Subcutaneous abdominal adipose tissue (tissue), 5 donors: Measurements from ENCODE around the gene UIMC1.
"Not testable (repeated sequence)": the region's sequence is repeated elsewhere in the genome, so short reads cannot be mapped to it uniquely, and the experiment has no call there.

Source experiments
- H3K27ac ChIP-seq: one replicate; pipeline ENCODE4 v1.7.0; 2013; ENCODE audit warnings: low read depth, mild to moderate bottlenecking, inconsistent platforms, low read length, moderate library complexity
- H3K27me3 ChIP-seq, 5 donors: one replicate each; pipeline ENCODE4 v1.7.0; 2013; ENCODE audit warnings: low read length in 5 of 5, inconsistent platforms in 1 of 5; ENCODE audit not compliant: control insufficient read depth in 5 of 5, insufficient read depth in 4 of 5
- H3K36me3 ChIP-seq, 5 donors: one replicate each; pipeline ENCODE4 v1.7.0; 2013; ENCODE audit warnings: low read length in 5 of 5; ENCODE audit not compliant: control insufficient read depth in 5 of 5, insufficient read depth in 5 of 5
- H3K4me1 ChIP-seq, 5 donors: one replicate each; pipeline ENCODE4 v1.7.0; 2013; ENCODE audit warnings: low read length in 5 of 5, mild to moderate bottlenecking in 3 of 5, moderate library complexity in 1 of 5; ENCODE audit not compliant: control insufficient read depth in 5 of 5, insufficient read depth in 5 of 5
- H3K4me3 ChIP-seq, 5 donors: one replicate each; pipeline ENCODE4 v1.7.0; 2013; ENCODE audit warnings: low read length in 5 of 5, low read depth in 1 of 5
- H3K9ac ChIP-seq, 5 donors: one replicate each; pipeline ENCODE4 v1.7.0; 2013; ENCODE audit warnings: low read length in 5 of 5, mild to moderate bottlenecking in 4 of 5, moderate library complexity in 3 of 5
- H3K9me3 ChIP-seq, 5 donors: one replicate each; pipeline ENCODE4 v1.7.0; 2013; ENCODE audit warnings: low read length in 5 of 5; ENCODE audit not compliant: control insufficient read depth in 5 of 5
- donor health status: healthy.
- donor health status: healthy.
- donor health status: healthy.
- donor health status: healthy.
- donor health status: healthy.

Gene UIMC1

DNA sequence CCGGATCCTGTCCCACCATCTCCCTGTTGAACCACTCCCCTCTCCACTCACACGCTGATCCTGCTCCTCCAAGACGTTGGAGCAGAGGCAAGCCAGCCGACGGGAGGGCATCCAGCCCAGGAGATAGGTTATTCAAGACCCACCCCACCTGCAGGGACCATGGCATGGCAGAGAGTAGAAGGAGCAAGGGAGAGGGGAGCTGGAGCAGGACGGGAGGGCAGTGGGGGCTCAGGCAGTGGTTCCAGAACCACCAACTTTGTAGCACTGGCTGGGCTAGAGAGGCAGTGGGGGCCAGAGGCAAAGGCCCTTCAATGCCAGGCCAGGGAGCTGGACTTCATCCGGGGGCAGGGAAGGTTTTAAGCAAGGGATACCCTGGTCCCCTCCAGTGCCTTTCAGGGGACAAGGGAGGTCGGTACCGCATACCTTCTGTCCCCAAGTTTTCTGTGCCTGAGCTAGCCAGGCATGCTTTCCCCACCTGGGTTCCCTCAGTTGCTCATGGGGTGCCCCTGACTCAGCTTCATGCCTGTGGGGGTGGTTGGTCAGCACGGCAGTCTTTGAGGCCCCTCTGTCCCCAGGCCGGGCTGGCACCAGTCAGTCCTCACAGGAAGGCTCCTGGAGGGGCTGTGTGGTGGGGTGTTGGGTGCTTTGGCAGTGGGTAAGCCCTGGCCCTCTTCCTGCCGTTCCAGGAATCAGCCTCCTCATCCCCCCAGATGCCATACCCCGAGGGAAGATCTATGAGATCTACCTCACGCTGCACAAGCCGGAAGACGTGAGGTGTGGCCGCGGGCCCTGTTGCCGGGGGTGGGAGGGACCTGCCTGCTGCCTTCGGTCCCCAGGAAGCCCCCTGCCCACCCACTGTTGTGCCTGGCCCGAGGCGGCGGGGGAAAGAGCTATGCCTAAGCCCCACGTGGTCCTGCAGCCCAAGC, 129.8 kb downstream of the UIMC1 start:
- no peak overlapping the region for H3K4me3 ChIP-seq
- H3K9me3 ChIP-seq, result no peaks in the 10 kb centered on the region
- peaks cover 19 to 40% (median 36%) of the 10 kb centered on the region in 5 donors for H3K27me3 ChIP-seq
- peaks cover 0 to 6% (median 0%) of the 10 kb centered on the region in 5 donors for H3K36me3 ChIP-seq
- no peak overlapping the region for H3K9ac ChIP-seq
- H3K4me1 ChIP-seq, result no peaks in the 10 kb centered on the region
- no peak overlapping the region for H3K27ac ChIP-seq

DNA sequence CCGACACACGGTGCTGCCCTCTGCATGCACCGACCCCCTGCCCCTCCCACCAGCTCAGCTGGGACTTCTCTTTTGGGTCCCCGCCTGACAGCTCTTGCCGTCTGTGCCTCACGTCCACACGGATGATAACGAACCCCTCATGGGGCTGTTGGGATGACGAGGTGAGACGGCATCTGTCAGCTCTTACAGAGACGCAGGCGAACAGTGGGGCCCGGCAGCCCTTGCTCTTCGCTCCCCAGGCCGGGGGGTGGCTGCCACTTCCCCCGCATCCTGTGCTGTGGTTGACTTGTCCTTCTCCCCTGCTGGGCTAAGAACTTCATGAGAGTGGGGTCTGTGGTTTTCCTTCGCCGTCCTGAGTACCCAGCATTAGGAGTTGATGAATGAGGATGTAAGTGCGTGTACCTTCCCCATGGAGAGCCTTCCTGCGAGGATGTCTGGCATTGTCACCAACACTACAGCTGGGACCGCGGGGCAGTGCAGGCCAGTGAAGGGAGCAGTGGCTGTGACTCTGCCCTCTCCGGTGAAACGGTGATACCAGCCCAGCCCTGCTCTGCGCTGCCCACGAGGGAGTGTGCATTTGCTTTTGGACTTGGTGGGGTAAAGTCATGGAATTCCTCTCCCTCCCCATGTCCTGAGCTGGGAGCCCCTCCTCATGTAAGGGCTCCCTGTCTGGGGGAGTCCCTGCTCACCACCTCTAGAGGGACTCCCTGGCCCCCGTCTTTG, 130.6 kb downstream of the UIMC1 start:
- no peaks in the 10 kb centered on the region for H3K4me1 ChIP-seq
- H3K4me3 ChIP-seq, result no peak overlapping the region
- no peaks in the 10 kb centered on the region for H3K36me3 ChIP-seq
- peaks cover 19 to 40% (median 33%) of the 10 kb centered on the region in 5 donors for H3K27me3 ChIP-seq
- no peak overlapping the region for H3K27ac ChIP-seq
- no peak overlapping the region for H3K9ac ChIP-seq
- no peaks in the 10 kb centered on the region for H3K9me3 ChIP-seq

DNA sequence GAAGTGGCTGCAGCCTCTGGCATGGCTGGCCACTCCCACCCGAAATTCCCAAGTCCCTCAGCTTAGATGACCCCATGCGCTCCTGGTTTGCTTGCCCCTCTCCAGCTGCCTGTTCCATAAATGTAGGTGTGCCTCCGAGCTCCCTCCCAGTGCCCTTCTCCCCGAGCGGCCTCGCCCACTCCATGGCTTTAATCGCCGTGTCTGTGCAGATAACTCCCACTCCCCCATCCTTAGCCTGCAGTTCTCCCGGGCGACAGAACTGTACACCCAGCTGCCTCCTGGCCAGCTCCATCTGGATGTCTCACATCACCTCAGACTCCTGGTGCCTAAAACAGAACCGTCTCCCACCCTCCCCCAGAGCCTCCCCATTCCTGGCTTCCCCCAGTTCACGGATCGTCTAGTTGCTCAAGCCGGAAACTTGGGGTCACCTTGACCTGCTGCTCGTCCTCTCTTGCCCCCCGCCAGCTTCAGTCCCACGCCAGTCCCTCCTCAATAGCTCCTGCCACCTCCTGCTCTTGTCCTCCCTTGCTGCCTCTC, 131.5 kb downstream of the UIMC1 start:
- H3K9me3 ChIP-seq, result no peaks in the 10 kb centered on the region
- no peak overlapping the region for H3K27ac ChIP-seq
- no peak overlapping the region for H3K9ac ChIP-seq
- no peaks in the 10 kb centered on the region for H3K4me1 ChIP-seq
- H3K36me3 ChIP-seq, result no peaks in the 10 kb centered on the region
- no peak overlapping the region for H3K4me3 ChIP-seq
- peaks cover 19 to 40% (median 35%) of the 10 kb centered on the region in 5 donors for H3K27me3 ChIP-seq

DNA sequence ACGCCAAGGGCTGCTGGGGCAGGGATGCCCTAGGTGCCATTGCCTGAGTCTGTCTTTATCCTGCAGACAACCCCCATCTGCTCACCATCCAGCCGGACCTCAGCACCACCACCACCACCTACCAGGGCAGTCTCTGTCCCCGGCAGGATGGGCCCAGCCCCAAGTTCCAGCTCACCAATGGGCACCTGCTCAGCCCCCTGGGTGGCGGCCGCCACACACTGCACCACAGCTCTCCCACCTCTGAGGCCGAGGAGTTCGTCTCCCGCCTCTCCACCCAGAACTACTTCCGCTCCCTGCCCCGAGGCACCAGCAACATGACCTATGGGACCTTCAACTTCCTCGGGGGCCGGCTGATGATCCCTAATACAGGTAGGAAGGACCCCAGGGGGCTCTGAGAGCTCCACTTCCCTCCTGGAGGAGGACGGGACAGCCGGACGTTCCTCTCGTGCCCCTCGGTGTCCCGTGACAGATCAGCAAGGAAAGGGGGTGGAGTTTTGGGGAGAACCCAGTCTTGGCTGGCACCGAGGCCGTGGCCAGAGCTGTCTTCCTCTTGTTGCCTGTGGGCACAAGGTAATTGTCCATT, 132.3 kb downstream of the UIMC1 start:
- H3K9ac ChIP-seq, result no peak overlapping the region
- H3K9me3 ChIP-seq, result no peaks in the 10 kb centered on the region
- H3K4me3 ChIP-seq, result no peak overlapping the region
- peaks cover 19 to 39% (median 35%) of the 10 kb centered on the region in 5 donors for H3K27me3 ChIP-seq
- H3K4me1 ChIP-seq, result no peaks in the 10 kb centered on the region
- H3K27ac ChIP-seq, result no peak overlapping the region
- no peaks in the 10 kb centered on the region for H3K36me3 ChIP-seq

DNA sequence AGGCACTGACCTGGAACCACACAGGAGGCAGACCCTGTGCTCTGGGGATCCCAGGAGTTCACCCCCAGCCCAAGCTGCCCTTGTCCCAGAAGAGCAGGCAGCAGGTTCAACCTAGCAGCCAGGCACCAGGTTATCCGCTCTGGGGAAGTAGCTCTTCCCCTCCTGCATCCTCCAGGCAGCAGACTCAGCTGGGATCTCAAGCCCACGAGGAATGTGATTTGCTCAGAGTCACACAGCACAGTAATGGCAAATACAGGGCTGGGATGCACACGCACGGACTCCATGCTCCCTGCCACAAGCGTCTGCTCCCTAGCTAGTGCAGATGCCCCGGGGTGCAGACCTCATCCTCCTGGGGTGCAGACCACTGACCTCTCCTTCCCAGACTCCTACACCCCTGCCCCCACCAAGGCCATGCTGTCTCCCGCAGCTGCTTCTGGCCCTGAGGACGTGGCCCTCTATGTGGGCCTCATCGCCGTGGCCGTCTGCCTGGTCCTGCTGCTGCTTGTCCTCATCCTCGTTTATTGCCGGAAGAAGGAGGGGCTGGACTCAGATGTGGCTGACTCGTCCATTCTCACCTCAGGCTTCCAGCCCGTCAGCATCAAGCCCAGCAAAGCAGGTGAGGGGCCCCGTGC, 132.9 kb downstream of the UIMC1 start:
- no peak overlapping the region for H3K27ac ChIP-seq
- H3K36me3 ChIP-seq, result no peaks in the 10 kb centered on the region

DNA sequence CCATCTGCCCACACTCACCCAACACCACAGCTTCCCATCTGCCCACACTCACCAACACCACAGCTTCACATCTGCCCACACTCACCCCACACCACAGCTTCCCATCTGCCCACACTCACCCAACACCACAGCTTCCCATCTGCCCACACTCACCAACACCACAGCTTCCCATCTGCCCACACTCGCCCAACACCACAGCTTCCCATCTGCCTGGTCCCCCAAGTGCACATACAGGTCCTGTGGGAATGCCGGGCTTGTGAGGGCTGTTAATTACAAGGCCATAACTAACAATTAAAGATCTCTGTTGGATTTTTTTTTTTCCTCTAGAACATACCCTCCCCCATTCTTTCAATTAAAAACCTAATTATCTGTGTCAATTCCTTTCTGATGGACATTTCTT, 133.6 kb downstream of the UIMC1 start:
- not testable (repeated sequence) for H3K36me3 ChIP-seq, H3K27ac ChIP-seq

More for the DNA sequence above, 132.9 kb downstream of the UIMC1 start:
- H3K4me3 ChIP-seq, result no peak overlapping the region
- H3K9ac ChIP-seq, result no peak overlapping the region
- H3K4me1 ChIP-seq, result no peaks in the 10 kb centered on the region
- H3K9me3 ChIP-seq, result no peaks in the 10 kb centered on the region
- peaks cover 19 to 45% (median 32%) of the 10 kb centered on the region in 5 donors for H3K27me3 ChIP-seq

DNA sequence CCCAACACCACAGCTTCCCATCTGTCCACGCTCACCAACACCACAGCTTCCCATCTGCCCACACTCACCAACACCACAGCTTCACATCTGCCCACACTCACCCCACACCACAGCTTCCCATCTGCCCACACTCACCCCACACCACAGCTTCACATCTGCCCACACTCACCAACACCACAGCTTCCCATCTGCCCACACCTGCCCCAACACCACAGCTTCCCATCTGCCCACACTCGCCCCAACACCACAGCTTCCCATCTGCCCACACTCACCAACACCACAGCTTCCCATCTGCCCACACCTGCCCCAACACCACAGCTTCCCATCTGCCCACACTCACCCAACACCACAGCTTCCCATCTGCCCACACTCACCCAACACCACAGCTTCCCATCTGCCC, 134.0 kb downstream of the UIMC1 start:
- not testable (repeated sequence) for H3K36me3 ChIP-seq, H3K9ac ChIP-seq, H3K9me3 ChIP-seq, H3K4me1 ChIP-seq, H3K27ac ChIP-seq, H3K4me3 ChIP-seq
- H3K27me3 ChIP-seq, result peaks cover 14 to 43% (median 30%) of the 10 kb centered on the region in 5 donors

More for the DNA sequence above, 133.6 kb downstream of the UIMC1 start:
- not testable (repeated sequence) for H3K4me3 ChIP-seq, H3K4me1 ChIP-seq, H3K9ac ChIP-seq, H3K9me3 ChIP-seq
- H3K27me3 ChIP-seq, result peaks cover 14 to 45% (median 35%) of the 10 kb centered on the region in 5 donors

DNA sequence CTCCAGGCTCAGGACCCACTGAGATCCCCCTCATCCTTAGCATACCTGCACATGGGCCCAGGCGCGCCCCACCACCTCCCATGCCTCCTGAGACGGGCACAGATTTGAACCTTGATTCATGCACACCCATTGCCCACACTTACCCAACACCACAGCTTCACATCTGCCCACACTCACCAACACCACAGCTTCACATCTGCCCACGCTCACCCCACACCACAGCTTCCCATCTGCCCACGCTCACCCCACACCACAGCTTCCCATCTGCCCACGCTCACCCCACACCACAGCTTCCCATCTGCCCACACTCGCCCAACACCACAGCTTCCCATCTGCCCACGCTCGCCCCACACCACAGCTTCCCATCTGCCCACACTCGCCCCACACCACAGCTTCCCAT, 135.9 kb downstream of the UIMC1 start:
- H3K27ac ChIP-seq, H3K4me1 ChIP-seq, H3K36me3 ChIP-seq, H3K9me3 ChIP-seq, H3K4me3 ChIP-seq, H3K9ac ChIP-seq: not testable (repeated sequence)
- H3K27me3 ChIP-seq, result peaks cover 14 to 44% (median 31%) of the 10 kb centered on the region in 5 donors

DNA sequence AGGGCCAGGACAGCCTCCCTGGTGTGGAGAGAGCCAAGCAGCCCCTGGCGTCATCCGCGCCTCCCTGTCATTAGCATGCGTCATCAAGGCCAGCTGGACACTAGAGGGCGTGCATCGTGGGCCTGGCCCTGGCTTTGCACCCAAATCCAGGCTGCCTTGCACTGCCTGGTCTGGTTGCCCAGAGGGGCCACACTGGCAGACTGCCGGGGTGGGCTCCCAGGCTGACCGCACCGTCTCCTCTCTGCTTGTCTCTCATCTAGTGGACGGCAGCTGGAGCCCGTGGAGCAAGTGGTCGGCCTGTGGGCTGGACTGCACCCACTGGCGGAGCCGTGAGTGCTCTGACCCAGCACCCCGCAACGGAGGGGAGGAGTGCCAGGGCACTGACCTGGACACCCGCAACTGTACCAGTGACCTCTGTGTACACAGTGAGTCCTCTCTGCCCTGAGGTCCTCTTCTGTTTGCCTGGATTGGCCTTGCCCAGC, 136.4 kb downstream of the UIMC1 start:
- no peaks in the 10 kb centered on the region for H3K36me3 ChIP-seq
- H3K27me3 ChIP-seq, result peaks cover 10 to 45% (median 35%) of the 10 kb centered on the region in 5 donors
- no peak overlapping the region for H3K9ac ChIP-seq
- no peak overlapping the region for H3K27ac ChIP-seq
- H3K4me1 ChIP-seq, result no peaks in the 10 kb centered on the region
- no peaks in the 10 kb centered on the region for H3K9me3 ChIP-seq
- H3K4me3 ChIP-seq, result no peak overlapping the region
